Fibroblast of pulmonary artery (primary cell): Measurements from ENCODE around the gene LAMTOR5.

Experiments used
- DNase-seq: peaks from one replicate; pipeline ENCODE4 v3.0.0-alpha.2; 2010; ENCODE audit warnings: low read depth
- H3K4me3 ChIP-seq: replicated peaks from 2 replicates; pipeline ENCODE4 v1.5.1; 2011; ENCODE audit warnings: low read depth, mild to moderate bottlenecking, control low read depth, low read length, moderate library complexity
- CTCF ChIP-seq: IDR thresholded peaks from 2 replicates; pipeline ENCODE4 v1.5.1; 2011; ENCODE audit warnings: mild to moderate bottlenecking, control low read depth, low read length, inconsistent platforms; ENCODE audit errors: missing control alignments

LAMTOR5 gene

GRCh38 chr1:110436635-110437034 lies 29.1 kb upstream of the LAMTOR5 start:
- TF ChIP-seq CTCF = no peak
- H3K4me3 ChIP-seq = no peak overlapping the region
- peak; percentile 23 for DNase-seq

DNA sequence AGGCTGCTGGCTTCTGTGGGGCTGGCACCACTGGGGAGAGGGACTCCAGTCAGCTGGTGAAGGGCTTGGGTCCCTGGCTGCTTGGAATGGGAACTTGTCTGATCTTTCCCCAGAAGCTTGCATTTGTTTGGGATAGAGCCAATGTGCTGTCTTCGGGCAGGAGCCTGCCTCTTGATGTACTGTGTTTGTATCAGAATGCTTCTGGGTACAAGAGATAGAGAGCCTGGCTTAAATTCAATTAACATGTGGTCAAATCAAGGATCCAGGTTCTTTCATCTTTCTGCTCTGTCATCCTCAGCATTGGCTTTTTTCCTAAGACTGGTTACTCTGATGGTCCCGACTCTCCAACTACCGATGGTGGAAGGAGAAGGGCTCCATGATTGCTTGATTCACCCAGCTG lies 27.5 kb upstream of the LAMTOR5 start:
- no peak for TF ChIP-seq CTCF
- no peak for DNase-seq
- no peak overlapping the region for H3K4me3 ChIP-seq

- DNase-seq = peak; percentile 35
- TF ChIP-seq CTCF = peak; percentile 12
- H3K4me3 ChIP-seq = no peak overlapping the region
These were observed 26.3 kb upstream of the LAMTOR5 start for GRCh38 chr1:110433803-110434202.

DNA sequence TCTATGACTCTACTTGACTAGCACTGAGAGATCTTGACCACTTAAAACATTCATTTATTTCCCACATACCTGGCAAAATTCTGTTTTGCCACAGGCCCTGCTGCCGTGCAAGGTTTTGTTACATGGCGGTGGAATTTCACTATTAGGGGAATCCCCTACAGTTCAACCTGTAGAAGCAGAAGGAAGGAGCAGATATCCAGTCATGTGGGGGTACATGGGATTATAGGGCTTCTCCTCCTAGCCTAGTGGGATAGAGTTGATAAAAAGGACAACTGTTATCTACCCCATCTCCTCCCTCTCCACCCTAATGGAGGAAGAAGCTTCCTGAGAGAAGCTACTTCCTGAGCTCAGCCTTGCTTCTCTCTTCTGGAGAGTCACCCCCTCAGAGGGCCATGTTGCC lies 25.7 kb upstream of the LAMTOR5 start:
- no peak for TF ChIP-seq CTCF
- DNase-seq = no peak
- H3K4me3 ChIP-seq = no peak overlapping the region

DNA sequence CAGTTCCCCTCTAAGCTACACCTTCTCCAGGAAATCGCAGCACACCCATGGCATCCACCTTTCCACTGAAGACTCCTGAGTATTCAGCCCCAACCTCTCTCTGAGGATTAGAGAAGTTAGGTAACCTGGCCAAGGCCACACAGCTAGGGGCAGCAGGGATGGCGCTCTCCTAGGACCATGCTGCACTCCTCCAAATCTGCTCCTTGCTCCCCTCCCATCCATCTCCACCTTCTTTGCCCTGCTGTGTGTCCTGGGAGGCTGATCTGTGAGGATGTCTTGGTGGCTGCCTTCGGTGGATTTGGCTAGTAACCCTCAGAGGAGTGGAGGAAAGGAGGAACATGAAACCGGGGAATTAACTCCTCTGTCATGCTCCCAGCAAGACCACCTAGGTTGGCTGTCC lies 23.4 kb upstream of the LAMTOR5 start:
- no peak for TF ChIP-seq CTCF
- H3K4me3 ChIP-seq = no peak overlapping the region
- no peak for DNase-seq

DNA sequence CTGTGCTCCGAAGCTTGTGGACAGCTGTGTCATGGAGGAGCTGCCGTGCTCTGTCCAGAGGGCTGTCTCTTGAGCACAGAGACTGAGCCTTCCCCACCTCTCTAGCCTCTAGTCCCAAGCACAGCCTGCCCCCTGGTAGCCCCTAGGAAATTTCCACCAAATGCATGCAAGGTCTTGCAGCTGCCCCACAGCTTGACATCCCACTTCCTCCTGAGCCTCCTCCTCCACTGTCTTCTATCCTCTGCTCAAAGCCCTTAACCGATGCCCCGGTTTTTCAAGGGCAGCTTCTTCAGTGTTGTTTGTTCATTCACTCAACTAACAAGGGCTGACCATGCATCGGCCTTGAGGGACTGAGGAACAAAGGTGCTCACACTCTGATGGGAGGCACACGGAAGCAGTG lies 22.9 kb upstream of the LAMTOR5 start:
- TF ChIP-seq CTCF = no peak
- H3K4me3 ChIP-seq = no peak overlapping the region
- DNase-seq = no peak

DNA sequence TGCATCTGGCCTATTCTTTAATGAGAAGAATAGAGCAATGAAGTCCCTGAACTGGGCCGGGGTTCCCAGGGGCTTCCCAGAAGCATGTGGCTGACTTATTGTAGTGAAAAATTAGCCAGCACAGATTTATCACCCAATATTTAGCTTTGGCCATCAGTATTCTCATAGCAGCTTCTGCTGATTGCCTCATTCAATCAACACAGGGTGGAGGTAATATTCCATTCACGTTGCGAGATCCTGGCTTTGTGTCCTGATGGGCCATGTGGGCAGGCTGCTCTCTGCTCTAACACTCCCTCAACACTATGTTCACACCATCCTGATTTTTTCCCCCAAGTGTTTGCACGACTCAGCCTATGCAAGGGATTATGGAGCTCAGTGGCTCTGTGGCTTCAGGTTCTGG lies 21.5 kb upstream of the LAMTOR5 start:
- no peak overlapping the region for H3K4me3 ChIP-seq
- no peak for TF ChIP-seq CTCF
- DNase-seq = no peak
